HUES64 (cell line): ENCODE results near the gene CCDC158.

Source experiments
- H3K27ac ChIP-seq: 2 replicates; pipeline ENCODE4 v1.7.0; 2013; ENCODE audit warnings: low read depth, low read length, inconsistent platforms
- H3K27me3 ChIP-seq: 2 replicates; pipeline ENCODE4 v1.6.1; 2013; ENCODE audit warnings: mild to moderate bottlenecking, low read length; ENCODE audit not compliant: insufficient read depth
- H3K36me3 ChIP-seq: 2 replicates; pipeline ENCODE4 v1.6.1; 2013; ENCODE audit warnings: mild to moderate bottlenecking, low read length; ENCODE audit not compliant: insufficient read depth
- H3K4me1 ChIP-seq: 2 replicates; pipeline ENCODE4 v1.6.1; 2013; ENCODE audit warnings: mild to moderate bottlenecking, low read length, moderate library complexity; ENCODE audit not compliant: insufficient read depth
- H3K4me3 ChIP-seq: 2 replicates; pipeline ENCODE4 v1.5.1; 2013; ENCODE audit warnings: mild to moderate bottlenecking, low read length, moderate library complexity
- H3K9ac ChIP-seq: 2 replicates; pipeline ENCODE4 v1.6.1; 2013; ENCODE audit warnings: mild to moderate bottlenecking, low read depth, low read length
- H3K9me3 ChIP-seq: 2 replicates; pipeline ENCODE4 v1.6.1; 2013; ENCODE audit warnings: low read depth, low read length; ENCODE audit not compliant: insufficient read depth
- WGBS: fragments of 150-250, 120-280 bp; methylation state at CpG from one replicate; pipeline ENCODE4 v1.1.7; 2013; ENCODE audit warnings: missing lambda C conversion rate; 5-methylcytosine and 5-hydroxymethylcytosine counted together

Gene CCDC158

DNA sequence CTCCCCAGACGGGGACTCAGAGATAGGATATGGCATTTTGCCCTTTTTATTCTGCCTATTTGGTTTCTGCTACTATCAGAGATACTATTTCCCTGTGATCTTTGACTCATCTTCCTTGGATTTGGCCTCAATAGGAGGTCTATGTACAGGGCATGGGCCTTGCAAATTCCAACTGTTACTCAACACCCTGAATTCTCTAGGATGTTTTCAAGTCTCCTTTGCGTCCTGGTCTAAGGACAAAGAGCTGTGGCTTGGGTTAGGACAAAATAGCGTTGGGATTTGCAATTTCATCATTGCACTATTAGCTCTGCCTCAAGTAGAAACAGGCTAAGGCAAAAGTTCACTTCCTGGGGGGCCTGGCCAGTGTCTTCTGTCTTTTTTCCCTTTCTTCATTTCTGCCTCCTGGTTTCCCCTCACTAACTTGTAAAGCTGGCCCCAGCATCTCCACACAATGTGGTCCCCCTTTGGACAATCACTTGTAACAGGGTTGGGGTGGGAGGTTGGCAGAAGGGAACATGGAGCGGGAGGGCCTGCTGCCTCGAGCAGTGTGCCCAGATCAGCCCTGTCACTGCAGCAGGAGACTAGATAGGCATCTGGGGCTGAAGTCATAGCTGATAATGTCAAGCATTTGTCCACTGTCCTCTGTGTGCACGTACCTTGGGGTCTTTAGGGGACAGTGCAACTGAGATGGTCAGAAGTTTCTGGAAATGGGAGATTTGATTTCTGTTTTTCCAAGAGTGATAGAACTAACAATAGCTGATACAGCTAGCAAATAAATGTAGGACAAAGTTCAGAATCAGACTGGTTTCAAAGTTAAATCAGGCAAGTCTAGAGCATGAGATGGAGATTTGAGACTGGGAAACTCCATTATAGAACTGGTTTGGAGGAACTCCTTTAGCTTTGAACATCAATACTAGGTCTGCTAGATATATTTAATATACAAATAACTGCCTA lies 140.2 kb downstream of the CCDC158 start:
- Histone ChIP-seq H3K9me3 (no peaks in the 10 kb centered on the region), H3K27ac (no peak overlapping the region)

DNA sequence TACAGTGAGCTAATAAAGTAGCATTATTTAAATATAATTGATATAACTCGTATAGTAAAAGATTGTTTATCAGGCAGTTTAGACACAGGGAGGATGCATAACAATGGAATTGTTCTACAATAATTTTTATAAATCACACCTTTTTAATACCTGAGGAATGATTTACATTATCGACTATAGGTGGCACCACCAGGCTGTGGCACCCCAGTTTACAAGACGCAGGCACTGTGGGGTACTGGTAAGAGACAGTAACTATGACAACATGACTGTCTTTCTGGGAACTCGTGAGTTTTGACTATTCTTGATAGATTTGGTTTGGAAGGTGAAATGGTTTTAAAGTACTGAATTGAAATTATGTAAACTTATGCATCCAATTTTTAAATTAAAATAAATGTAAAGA lies 141.5 kb downstream of the CCDC158 start:
- no peaks in the 10 kb centered on the region for H3K27me3 ChIP-seq
- no peaks in the 10 kb centered on the region for H3K9me3 ChIP-seq
- H3K9ac ChIP-seq: no peak overlapping the region
- no peaks in the 10 kb centered on the region for H3K36me3 ChIP-seq
- H3K27ac ChIP-seq: no peak overlapping the region
- no peak overlapping the region for H3K4me3 ChIP-seq
- WGBS: 93% methylated on average over 3 of the region's 4 CpGs
- no peaks in the 10 kb centered on the region for H3K4me1 ChIP-seq

More for the DNA sequence above, 140.2 kb downstream of the CCDC158 start:
- Histone ChIP-seq H3K9ac (no peak overlapping the region), H3K36me3 (no peaks in the 10 kb centered on the region), H3K4me1 (no peaks in the 10 kb centered on the region), H3K27me3 (no peaks in the 10 kb centered on the region), H3K4me3 (no peak overlapping the region)
- WGBS: 84% methylated on average over 6 of the region's 6 CpGs

DNA sequence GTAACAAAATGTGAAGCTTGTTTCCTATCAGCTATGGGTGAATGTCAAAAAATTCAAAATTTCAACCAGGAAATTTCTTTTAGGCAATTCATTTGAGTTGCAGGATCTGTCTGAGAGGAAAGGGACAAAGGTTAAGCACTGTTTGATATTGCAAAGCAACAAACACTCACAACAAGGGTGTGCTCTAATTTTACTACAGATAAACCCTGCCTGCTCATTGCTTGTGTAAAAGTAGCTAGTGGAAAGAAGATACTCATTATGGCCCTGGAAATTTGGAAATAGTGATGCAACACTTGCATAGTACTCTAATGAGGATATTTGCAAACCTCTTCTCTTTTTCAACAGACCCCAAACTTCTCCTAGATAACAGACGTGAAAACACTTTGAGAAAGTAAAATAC lies 142.4 kb downstream of the CCDC158 start:
- H3K9me3 ChIP-seq: no peaks in the 10 kb centered on the region
- H3K4me1 ChIP-seq: no peaks in the 10 kb centered on the region
- H3K4me3 ChIP-seq: no peak overlapping the region
- no peak overlapping the region for H3K9ac ChIP-seq
- no peaks in the 10 kb centered on the region for H3K27me3 ChIP-seq
- H3K36me3 ChIP-seq: no peaks in the 10 kb centered on the region
- H3K27ac ChIP-seq: no peak overlapping the region
- WGBS: 100% methylated on average over 1 of the region's 1 CpG

DNA sequence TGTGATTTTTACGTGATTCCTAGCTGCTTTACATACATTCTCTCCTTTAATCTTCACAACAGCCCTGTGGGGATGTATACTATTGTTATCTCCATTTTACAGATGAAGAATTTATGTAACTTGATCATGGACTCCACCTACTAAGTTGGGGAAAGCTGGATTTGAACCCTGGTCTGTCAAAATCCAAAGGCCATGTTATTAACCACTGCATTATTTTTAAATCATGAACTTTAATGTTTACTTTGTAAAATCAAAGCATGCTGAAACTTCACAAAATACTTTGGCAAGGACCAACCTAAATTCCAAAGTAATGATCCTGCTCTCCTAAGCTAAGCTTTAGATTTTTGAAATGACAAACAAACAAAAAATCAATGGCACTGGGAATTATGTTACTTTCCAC lies 143.3 kb downstream of the CCDC158 start:
- H3K36me3 ChIP-seq: no peaks in the 10 kb centered on the region
- no peak overlapping the region for H3K9ac ChIP-seq
- H3K9me3 ChIP-seq: no peaks in the 10 kb centered on the region
- H3K27ac ChIP-seq: no peak overlapping the region
- no CpG with 5 or more reads among the region's 1 CpG for WGBS
- no peaks in the 10 kb centered on the region for H3K4me1 ChIP-seq
- H3K27me3 ChIP-seq: no peaks in the 10 kb centered on the region
- H3K4me3 ChIP-seq: no peak overlapping the region

DNA sequence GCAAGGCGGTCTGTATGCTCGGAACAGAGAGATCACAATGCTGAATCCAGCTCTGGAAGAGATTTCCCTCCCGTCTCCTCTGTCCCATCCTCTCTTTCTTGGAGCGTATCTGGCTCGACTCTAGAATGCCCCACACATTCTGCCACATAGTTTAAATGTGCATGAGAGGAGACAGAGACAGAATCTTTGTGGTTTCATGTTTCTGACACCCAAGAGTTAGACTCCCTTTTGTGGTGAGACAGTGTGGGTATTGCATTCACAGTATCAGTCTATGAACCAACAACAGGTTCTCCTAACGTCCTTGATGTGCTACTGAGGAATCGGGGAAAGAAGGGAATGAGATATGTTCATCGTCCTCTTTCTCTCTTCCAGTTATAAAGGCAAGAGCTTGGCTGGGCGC lies 144.1 kb downstream of the CCDC158 start:
- no peak overlapping the region for H3K27ac ChIP-seq
- no peak overlapping the region for H3K9ac ChIP-seq
- WGBS: 93% methylated on average over 9 of the region's 9 CpGs
- H3K9me3 ChIP-seq: no peaks in the 10 kb centered on the region
- no peak overlapping the region for H3K4me3 ChIP-seq
- H3K36me3 ChIP-seq: no peaks in the 10 kb centered on the region
- H3K27me3 ChIP-seq: no peaks in the 10 kb centered on the region
- no peaks in the 10 kb centered on the region for H3K4me1 ChIP-seq

DNA sequence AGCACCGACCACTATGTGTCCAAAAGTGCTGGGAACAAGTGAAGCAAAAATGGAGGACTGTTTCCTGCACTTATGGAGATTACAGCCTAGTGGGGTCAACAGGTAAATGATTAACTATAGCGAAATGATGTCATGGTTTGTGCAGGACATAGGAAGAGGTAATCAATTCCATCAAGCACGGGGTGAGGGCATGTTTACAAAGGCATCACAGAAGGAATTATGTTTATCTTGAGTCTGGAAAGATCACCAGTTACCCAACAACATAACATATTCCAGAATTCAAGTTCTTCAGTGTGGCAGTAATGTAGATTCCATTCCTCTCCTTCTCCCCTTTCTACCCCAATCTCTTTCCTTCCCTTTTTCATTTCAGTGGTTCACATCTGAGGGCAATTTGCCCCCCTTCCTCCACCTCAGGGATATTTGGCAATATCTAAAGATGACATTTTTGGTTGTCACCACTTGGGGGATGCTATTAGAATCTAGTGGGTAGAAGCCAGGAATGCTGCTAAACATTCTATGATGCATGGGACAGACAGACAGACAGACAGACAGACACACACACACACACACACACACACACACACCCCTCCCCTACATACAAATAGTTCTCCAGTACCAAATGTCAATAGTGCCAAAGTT lies 145.3 kb downstream of the CCDC158 start:
- no peak overlapping the region for H3K9ac ChIP-seq
- H3K27me3 ChIP-seq: no peaks in the 10 kb centered on the region
- H3K4me1 ChIP-seq: no peaks in the 10 kb centered on the region
- 88% methylated on average over 3 of the region's 3 CpGs for WGBS
- H3K9me3 ChIP-seq: no peaks in the 10 kb centered on the region
- H3K4me3 ChIP-seq: no peak overlapping the region
- no peak overlapping the region for H3K27ac ChIP-seq
- no peaks in the 10 kb centered on the region for H3K36me3 ChIP-seq

DNA sequence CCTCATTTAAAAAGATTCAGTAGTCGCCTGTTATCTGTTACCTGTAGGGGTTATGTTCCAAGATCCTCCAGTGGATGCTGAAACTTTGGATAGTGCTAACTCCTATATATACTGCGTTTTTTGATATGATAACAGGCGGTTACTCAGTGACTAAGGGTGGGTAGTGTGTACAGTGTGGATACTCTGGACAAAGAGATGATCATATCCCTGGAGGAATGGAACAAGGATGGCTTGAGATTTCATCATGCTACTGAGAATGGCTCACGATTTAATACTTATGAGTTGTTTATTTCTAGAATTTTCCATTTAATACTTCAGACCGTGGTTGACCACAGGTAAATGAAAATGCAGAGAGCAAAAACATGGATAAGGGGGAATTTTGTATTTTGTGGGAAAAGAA lies 147.9 kb downstream of the CCDC158 start:
- 81% methylated on average over 5 of the region's 5 CpGs for WGBS
- Histone ChIP-seq H3K27me3 (no peaks in the 10 kb centered on the region), H3K4me3 (no peak overlapping the region), H3K27ac (no peak overlapping the region), H3K4me1 (no peaks in the 10 kb centered on the region), H3K9ac (no peak overlapping the region), H3K36me3 (no peaks in the 10 kb centered on the region), H3K9me3 (no peaks in the 10 kb centered on the region)

DNA sequence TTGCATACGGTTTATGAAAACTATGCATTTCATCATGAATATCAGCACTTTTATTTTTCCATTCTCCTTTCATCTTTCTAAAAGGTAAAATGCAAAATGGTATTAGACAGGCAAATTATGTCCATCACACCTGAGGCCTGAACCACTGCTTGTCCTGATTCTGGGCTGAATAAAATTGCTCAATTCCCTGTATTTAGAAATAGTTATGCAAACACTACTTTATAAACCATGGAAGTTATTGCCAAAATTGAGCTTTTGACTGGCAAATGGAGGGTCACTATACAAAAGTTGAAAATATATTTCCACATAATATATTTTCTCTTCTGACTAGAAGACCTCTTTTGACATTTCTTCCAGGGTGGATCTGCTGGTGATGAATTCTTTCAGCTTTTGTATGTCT lies 148.4 kb downstream of the CCDC158 start:
- H3K27me3 ChIP-seq: no peaks in the 10 kb centered on the region
- no peaks in the 10 kb centered on the region for H3K4me1 ChIP-seq
- no peak overlapping the region for H3K4me3 ChIP-seq
- WGBS: 64% methylated on average over 1 of the region's 1 CpG
- no peak overlapping the region for H3K27ac ChIP-seq
- no peaks in the 10 kb centered on the region for H3K36me3 ChIP-seq
- no peak overlapping the region for H3K9ac ChIP-seq
- H3K9me3 ChIP-seq: no peaks in the 10 kb centered on the region

DNA sequence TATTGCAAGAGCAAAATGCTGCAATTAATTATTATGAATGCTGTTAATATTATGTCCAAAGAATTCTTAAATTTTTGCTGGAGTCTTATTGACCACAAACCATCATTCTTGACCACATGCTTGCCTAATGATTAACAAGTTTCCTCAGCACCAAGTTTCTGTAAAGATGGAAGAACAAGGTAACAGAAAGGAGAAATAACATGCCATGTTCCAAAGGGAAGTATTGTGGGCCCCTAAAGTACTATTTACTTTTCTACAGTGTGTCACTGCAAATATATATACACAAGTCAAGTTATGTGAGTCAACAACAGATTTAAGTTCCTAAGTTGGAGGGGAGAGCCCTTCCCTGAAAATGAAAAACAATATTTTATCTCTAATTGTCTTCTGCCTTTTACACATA lies 148.9 kb downstream of the CCDC158 start:
- no peaks in the 10 kb centered on the region for H3K4me1 ChIP-seq
- H3K9me3 ChIP-seq: no peaks in the 10 kb centered on the region
- H3K4me3 ChIP-seq: no peak overlapping the region
- H3K27me3 ChIP-seq: no peaks in the 10 kb centered on the region
- H3K27ac ChIP-seq: no peak overlapping the region
- no peaks in the 10 kb centered on the region for H3K36me3 ChIP-seq
- H3K9ac ChIP-seq: no peak overlapping the region

DNA sequence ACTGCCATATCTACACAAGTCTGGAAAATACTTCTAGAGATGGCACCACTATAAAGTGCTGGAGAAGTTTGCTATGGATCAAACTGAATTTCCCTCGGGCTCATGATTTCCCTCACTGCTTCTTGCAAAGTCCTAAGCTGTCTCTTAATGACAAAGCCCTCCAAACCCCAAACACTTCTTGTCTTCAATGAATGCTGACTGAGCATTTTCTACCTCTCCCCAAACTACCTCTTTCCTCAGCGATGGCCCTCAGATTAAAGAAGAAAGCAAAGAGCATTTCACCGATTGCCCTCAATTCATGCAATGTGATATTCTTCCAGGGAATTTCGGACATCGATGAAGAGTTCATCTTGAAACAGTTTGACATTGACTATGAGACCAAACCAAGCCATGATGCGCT lies 149.7 kb downstream of the CCDC158 start:
- H3K4me3 ChIP-seq: no peak overlapping the region
- no peaks in the 10 kb centered on the region for H3K36me3 ChIP-seq
- no peaks in the 10 kb centered on the region for H3K4me1 ChIP-seq
- no peaks in the 10 kb centered on the region for H3K9me3 ChIP-seq
- H3K27me3 ChIP-seq: no peaks in the 10 kb centered on the region
- WGBS: 93% methylated on average over 6 of the region's 6 CpGs
- H3K9ac ChIP-seq: no peak overlapping the region
- no peak overlapping the region for H3K27ac ChIP-seq

DNA sequence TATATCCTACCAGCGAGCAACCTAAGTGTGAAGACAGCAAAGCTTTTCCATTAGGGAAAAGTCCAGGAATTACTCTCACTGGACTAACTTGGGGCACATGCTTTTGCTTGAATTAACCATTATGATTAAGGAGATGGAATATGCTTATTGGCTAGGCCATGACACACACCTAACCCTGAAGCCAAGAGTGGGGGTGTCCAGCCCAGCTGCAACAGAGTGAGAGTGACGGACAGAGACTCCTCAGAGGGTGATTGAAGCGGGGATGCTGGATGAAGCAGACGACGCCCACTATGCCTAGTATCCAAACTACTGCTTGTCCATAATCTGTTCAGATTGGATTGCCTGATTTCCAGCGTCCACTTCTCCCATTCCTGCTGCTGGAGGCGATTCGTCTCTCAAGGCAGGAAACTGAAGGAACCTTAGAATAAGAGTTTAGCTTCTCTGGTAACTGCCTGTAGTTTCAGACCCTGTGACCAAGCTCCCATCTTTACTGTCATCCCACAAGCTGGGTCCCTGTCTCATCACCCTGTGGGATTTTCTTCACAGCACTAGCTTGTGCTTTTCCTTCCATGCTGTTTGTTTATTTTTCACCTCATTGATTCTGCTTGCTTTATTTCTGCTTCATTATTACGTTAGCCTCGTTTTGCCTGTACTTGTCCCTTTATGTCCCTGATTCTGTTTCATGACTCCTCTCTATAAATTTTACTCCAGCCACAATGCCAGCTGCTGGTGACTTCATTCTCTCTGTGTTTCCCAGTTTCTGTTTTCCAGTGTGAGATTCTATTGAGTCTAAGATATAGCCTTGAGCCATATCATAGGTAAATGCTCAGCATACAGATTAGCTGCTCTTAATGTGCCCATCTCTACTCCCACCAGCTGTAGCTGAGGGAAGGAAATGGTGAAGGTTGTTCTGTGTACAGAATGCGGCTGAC lies 150.4 kb downstream of the CCDC158 start:
- H3K27ac ChIP-seq: no peak overlapping the region
- H3K36me3 ChIP-seq: no peaks in the 10 kb centered on the region
- no peak overlapping the region for H3K4me3 ChIP-seq
- H3K9ac ChIP-seq: no peak overlapping the region
- H3K27me3 ChIP-seq: no peaks in the 10 kb centered on the region
- WGBS: 96% methylated on average over 11 of the region's 11 CpGs
- H3K4me1 ChIP-seq: no peaks in the 10 kb centered on the region
- no peaks in the 10 kb centered on the region for H3K9me3 ChIP-seq
